MCF 10A (cell line): ENCODE measurements around the gene OR4E1. TPM values are rescaled to one million over a fixed set of nuclear protein-coding genes. Genes with fewer than 3 reads are reported as not detected.
A peak's percentile ranks its signal among the peaks of the same experiment; 100 is the strongest.

ENCODE experiments used
- BruUV-seq: library from RNA; stranded (reverse); fragments of 400-500 nt; replicated peaks from 2 replicates; lab custom pipeline; 2021; lab: Mats Ljungman, UMichigan
- CTCF ChIA-PET: fragments of 300-600 bp; sonication (Branson Sonifier 250); formaldehyde crosslinking; extraction: SDS; loops from one replicate; lab custom pipeline; 2021; ENCODE audit warnings: antibody characterized with exemption, inconsistent platforms; lab: Yijun Ruan, JAX
- POLR2A ChIA-PET: fragments of 300-600, 350-650 bp; sonication (Branson Sonifier 250); formaldehyde crosslinking; extraction: SDS; loops from one replicate; lab custom pipeline; 2020; ENCODE audit warnings: antibody characterized with exemption, inconsistent platforms; lab: Yijun Ruan, JAX
- DNase-seq: peaks from one replicate; pipeline ENCODE4 v3.0.0-alpha.2; 2018; ENCODE audit not compliant: unreplicated experiment
- H3K27ac Mint-ChIP-seq: one replicate; pipeline ENCODE4 v1.8.0; 2022; ENCODE audit warnings: mild to moderate bottlenecking, low read depth, mixed read lengths; ENCODE audit not compliant: unreplicated experiment
- H3K27me3 Mint-ChIP-seq: one replicate; pipeline ENCODE4 v1.8.0; 2022; ENCODE audit warnings: mixed read lengths; ENCODE audit not compliant: insufficient read depth, unreplicated experiment
- H3K36me3 Mint-ChIP-seq: one replicate; pipeline ENCODE4 v1.8.0; 2022; ENCODE audit warnings: mild to moderate bottlenecking, moderate library complexity, mixed read lengths; ENCODE audit not compliant: insufficient read depth, unreplicated experiment
- H3K4me1 Mint-ChIP-seq: one replicate; pipeline ENCODE4 v1.8.0; 2022; ENCODE audit warnings: mixed read lengths; ENCODE audit not compliant: insufficient read depth, unreplicated experiment
- H3K4me3 Mint-ChIP-seq: one replicate; pipeline ENCODE4 v1.8.0; 2022; ENCODE audit warnings: mild to moderate bottlenecking, moderate library complexity, mixed read lengths; ENCODE audit not compliant: unreplicated experiment
- H3K9me3 Mint-ChIP-seq: one replicate; pipeline ENCODE4 v1.8.0; 2022; ENCODE audit warnings: mixed read lengths; ENCODE audit not compliant: unreplicated experiment
- CTCF ChIP-seq: fragments of 200-600 bp; IDR thresholded peaks from one replicate; pipeline ENCODE4 v1.8.0; 2022; ENCODE audit warnings: antibody characterized with exemption, mild to moderate bottlenecking; ENCODE audit not compliant: unreplicated experiment
- intact Hi-C: fragments of 100-400 bp; cut with micrococcal nuclease; formaldehyde crosslinking; loops from 2 replicates; pipeline ENCODE4 v1.14.1; 2022
- total RNA-seq: library from RNA; stranded (reverse); gene quantifications from 2 replicates; pipeline ENCODE4 v1.2.3, GENCODE V29; 2022

The OR4E1 gene
- total RNA-seq, 1 experiment from 2014 or later, result not detected

- ChIA-PET CTCF (interaction anchor here (0.6 kb wide), 2 partner anchors 11 to 429 kb away, joined by 3 read pairs; no protein-coding TSS in a partner anchor), POLR2A (interaction anchor here (1.2 kb wide), 1 partner anchor 11 kb away, joined by 4 read pairs; no protein-coding TSS in a partner anchor)
- no peak for TF ChIP-seq CTCF
- Mint-ChIP-seq H3K4me1 (no peaks in the 10 kb centered on the region), H3K27ac (no peak overlapping the region), H3K36me3 (no peaks in the 10 kb centered on the region), H3K9me3 (no peaks in the 10 kb centered on the region), H3K27me3 (peaks cover 46% of the 10 kb centered on the region), H3K4me3 (no peak overlapping the region)
- no peak for DNase-seq
- BruUV-seq, result no TSS peak
- intact Hi-C loops, result no loop called here
Observed at GRCh38 chr14:21654215-21654614, 19.4 kb downstream of the OR4E1 start.

GRCh38 chr14:21653331-21653885 lies 20.2 kb downstream of the OR4E1 start, which contains the start of gene OR4E2:
TSS of gene OR4E2 (plus strand) at chr14:21653835. CDS start at chr14:21665083, 11,248 bp downstream.
- Mint-ChIP-seq H3K27me3 (peaks cover 47% of the 10 kb centered on the region), H3K27ac (no peak within 1 kb of the TSS), H3K4me3 (no peak within 1 kb of the TSS), H3K36me3 (no peaks in the 10 kb centered on the region), H3K4me1 (no peaks in the 10 kb centered on the region), H3K9me3 (no peaks in the 10 kb centered on the region)
- no peak for TF ChIP-seq CTCF
- ChIA-PET POLR2A (interaction anchor here (1.2 kb wide), 1 partner anchor 10 kb away, joined by 4 read pairs; no protein-coding TSS in a partner anchor), CTCF (interaction anchor here (0.6 to 1.0 kb wide), 2 partner anchors 16 to 430 kb away, joined by 3 read pairs; no protein-coding TSS in a partner anchor)
- intact Hi-C loops, result no loop called here
- DNase-seq, result no peak
- no TSS peak for BruUV-seq

GRCh38 chr14:21652209-21652808 lies 21.3 kb downstream of the OR4E1 start:
- ChIA-PET CTCF (interaction anchor here (1.0 kb wide), 1 partner anchor 15 kb away, joined by 3 read pairs; no protein-coding TSS in a partner anchor), POLR2A (no interaction called here)
- peaks cover 49% of the 10 kb centered on the region for H3K27me3 Mint-ChIP-seq
- intact Hi-C loops, result no loop called here
- TF ChIP-seq CTCF, result no peak
- no peak for DNase-seq
- H3K27ac Mint-ChIP-seq, result no peak overlapping the region
- no peaks in the 10 kb centered on the region for H3K9me3 Mint-ChIP-seq
- H3K4me3 Mint-ChIP-seq, result no peak overlapping the region
- no peaks in the 10 kb centered on the region for H3K36me3 Mint-ChIP-seq
- H3K4me1 Mint-ChIP-seq, result no peaks in the 10 kb centered on the region
- BruUV-seq, result no TSS peak

- peak; percentile 13 for DNase-seq
- ChIA-PET CTCF (interaction anchor here (0.7 kb wide), 1 partner anchor 65 kb away, joined by 4 read pairs; no protein-coding TSS in a partner anchor), POLR2A (interaction anchor here (0.5 kb wide), 1 partner anchor 9 kb away, joined by 3 read pairs; no protein-coding TSS in a partner anchor)
- no peak for TF ChIP-seq CTCF
- no TSS peak for BruUV-seq
- no peak overlapping the region for H3K27ac Mint-ChIP-seq
- no peaks in the 10 kb centered on the region for H3K9me3 Mint-ChIP-seq
- no peak overlapping the region for H3K4me3 Mint-ChIP-seq
- H3K36me3 Mint-ChIP-seq, result no peaks in the 10 kb centered on the region
- no peaks in the 10 kb centered on the region for H3K4me1 Mint-ChIP-seq
- intact Hi-C loops, result loop anchor here (10.0 kb wide), 2 partner anchors 57 to 97 kb away; no protein-coding TSS in a partner anchor
- peaks cover 66% of the 10 kb centered on the region for H3K27me3 Mint-ChIP-seq
Observed at GRCh38 chr14:21647380-21647779, 26.2 kb downstream of the OR4E1 start.
